HG03342 (cell line): ENCODE data around the gene ERICH2.

Experiments used
- ATAC-seq: cut with Tn5 transposase; IDR thresholded peaks from one replicate; pipeline ENCODE4 v1.9.1; 2021; ENCODE audit warnings: mild to moderate bottlenecking, moderate library complexity; ENCODE audit not compliant: unreplicated experiment

ERICH2 gene

DNA sequence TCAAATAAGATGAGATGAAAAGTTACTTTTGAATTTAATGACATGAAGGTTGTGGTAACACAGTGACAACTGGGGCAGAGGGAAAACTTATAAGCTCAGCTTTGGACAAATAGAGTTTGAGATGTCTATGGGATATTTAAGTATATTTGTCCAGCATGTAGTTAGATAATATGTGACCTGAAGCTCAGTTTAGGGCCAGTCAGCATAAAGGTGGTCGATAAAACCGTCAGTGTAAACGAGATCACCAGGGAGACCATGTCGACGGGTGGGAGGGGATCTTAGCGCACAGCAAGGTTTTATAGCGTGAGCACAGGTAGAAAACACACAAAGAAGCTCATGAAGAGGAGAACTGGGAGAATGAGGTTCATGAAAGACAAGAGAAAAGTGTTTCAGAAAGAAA lies 7.4 kb upstream of the ERICH2 start:
- no peak for ATAC-seq

- ATAC-seq, result no peak
These were observed 6.9 kb upstream of the ERICH2 start for GRCh38 chr2:170763232-170763631.

DNA sequence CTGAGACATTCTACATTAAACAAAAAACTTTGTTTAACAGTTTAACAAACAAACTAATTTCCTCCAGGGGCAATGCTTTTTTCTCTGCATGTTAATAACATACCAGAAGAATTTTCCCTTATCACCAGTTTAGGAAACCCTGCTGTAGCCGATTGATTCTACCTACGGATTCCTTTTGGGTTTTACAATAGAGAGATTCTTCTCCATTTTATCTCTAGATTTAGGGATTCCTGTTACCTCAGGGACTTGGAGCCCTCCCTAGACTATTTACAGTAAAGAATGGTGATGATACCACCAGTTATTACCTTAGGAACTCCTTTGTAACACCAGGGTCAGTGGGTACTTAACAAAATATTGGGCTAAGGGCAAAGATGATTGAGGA lies 5.3 kb upstream of the ERICH2 start:
- ATAC-seq, result no peak

- ATAC-seq, result no peak
These were observed 3.5 kb upstream of the ERICH2 start for GRCh38 chr2:170766693-170767092.

DNA sequence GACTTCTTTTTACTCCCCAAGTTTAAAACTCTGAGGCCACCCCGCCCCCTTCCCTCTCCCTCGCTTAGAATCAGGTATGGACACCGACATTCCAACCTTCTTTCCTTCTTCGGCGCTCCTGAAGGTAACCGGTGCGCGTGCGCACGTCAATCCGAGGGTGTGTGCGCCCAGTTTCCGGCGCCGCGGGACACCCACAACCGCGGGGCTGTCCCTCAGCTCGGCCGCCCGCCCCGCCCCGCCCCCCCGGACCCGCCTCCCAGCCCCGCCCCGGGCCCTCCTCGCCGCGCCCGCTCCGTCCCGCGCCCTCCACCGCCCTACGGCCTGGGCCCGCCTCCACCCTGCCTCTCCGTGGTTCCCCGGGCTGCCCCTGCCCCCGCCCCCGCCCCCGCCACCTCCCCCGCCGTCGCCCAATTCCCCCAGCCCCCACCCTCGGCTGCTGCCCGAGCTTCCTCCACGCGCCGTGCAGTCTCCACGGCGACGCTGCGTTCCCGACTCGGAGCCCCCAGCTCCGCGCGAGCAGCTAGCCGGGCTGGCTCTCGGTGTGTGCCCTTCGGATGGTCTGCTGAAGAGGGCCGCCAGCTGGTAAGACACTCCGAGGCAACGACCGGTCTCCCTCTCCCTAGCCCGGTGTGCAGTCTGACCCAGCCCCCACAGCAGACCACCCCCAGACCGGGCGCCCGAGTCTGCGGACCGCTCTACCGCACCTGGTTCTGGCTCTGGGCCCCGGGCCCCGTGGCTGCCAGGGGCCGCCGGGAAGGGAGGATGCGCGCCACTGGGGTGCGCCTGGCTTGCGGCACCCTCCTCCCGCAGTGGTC lies 635 bp downstream of the ERICH2 start:
- ATAC-seq, result peak; percentile 71

DNA sequence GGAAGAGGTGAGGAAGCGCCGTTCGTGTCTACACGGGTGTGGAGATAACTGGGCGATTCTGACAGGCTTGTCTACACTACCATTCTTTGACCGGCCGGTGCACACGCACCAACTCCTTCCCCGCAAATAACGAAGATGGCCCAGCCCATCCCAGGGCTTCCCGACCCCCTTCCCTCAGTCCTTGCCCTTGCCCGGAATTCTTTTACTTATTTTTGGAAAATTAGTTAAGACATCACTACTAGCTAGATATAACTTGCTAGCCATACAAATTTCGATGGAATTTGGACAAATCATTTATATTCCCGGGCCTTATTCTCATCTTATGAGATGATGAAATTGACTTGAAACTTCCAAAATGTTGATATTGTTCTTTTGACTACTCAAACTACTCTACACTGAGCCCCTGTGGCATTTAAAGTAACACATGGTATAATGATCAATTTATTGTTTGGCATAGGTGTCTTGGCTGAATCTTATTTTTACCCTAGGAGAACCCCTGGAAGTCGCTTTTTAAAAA lies 1.3 kb downstream of the ERICH2 start:
- ATAC-seq, result no peak

DNA sequence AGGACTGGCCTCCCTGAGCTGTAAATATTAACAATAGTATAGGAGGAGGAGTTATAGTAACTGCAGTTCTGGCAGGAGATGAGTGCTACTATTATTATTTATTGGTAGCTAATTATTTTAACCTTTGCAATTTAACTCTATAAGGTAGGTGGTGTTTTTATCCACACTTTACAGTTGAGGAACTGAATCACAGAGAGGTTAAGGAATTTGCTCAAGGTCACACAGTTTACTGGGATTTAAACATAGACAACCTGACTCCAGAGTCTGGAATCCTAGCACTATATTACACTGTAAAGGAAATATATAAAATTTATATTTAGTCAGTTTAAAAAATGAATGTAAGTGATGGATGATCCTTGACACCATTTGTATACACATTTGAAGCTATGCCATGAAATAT lies 2.1 kb downstream of the ERICH2 start:
- no peak for ATAC-seq

GRCh38 chr2:170774074-170774473 lies 3.9 kb downstream of the ERICH2 start:
- no peak for ATAC-seq

DNA sequence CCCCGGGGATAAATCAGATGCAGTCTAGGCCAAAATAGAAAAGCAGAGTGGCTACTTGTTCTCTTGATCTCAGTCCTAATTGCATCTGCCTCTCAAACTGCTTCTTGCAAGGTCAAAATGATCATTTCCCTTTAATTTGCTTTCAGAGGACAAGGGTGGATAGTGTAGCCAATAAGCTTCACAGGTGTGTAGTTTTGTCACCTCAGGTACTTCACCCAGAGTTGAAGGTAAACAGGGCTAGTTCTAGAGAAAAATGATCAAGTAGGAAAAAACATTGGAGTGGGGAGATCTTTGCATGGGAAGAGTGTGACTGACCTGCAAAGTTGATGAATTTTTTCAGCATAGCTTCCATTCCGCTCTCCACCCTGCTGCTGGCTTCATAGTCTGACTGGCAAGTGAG lies 8.7 kb downstream of the ERICH2 start:
- ATAC-seq, result no peak

DNA sequence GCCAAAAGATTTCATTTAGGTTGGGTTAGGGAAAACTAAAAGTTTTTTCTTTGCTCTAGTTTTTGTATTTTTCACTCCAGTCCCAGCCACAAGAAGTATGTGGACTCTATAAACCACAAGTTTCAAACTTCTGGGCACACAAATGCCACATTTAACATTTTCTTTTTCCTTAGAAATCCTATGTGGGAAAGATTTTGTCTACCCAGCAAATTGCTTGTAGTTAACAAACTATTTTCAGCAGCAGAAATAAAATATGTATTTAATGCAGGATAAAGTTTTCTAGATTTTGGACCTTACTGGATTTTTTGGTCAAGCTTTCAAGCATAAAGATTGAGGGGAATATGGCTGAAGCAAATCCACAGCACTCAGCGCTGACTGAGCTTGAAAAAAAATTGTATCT lies 9.1 kb downstream of the ERICH2 start:
- ATAC-seq, result no peak

DNA sequence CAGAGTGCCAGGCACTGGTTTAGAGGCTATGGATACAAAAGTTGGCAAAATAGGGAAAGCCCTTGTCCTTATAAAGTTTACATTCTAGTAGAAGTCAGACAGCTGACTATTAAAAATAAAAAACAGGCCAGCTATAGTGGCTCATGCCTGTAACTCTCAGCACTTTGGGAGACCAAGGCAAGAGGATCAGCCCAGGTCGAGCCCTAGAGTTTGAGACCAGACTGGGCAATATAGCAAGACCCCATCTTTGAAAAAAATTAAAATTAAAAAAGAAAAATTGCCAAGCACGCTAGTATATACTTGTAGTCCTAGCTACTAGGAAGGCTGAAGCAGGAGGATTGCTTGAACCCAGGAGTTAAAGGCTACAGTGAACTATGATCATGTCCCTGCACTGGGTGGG lies 12.5 kb downstream of the ERICH2 start:
- no peak for ATAC-seq

DNA sequence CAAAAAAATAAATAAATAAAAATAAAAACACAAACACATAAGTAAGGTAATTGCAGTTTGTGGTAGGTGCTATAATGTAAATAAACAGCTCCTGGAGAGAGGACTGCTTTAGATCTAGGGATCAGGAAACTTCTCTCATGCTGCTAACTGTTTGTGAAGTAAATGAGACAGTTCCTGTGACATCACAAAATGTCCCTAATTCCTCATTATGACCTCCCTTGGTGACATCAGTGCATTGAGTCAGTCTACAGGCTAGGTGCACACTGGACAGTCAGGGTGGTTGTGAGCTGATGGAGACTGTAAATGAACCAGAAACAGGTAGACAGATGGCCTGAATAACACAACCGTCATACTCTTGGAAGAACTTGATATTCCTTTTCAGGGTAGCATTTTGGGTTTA lies 13.4 kb downstream of the ERICH2 start:
- ATAC-seq, result no peak

GRCh38 chr2:170798996-170799395 lies 28.8 kb downstream of the ERICH2 start:
- ATAC-seq, result no peak

DNA sequence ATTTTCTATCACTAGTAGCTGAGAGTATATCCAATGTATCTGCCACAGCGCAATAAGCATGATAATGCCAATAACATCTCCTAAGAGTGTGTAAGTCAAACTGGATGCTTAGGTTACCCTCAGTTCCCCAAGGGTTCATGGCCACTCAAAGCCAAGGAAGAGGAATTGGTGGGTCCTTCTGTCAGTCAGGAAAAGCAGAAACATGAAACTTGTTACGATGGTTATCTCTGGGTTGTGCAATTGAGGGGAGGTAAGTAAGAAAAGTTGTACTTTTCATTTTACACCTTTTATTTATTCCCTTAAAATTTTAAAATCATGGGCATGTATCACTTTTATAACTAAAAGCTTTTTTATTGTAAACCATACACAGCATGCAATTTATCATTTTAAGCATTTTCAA lies 36.4 kb downstream of the ERICH2 start:
- no peak for ATAC-seq

DNA sequence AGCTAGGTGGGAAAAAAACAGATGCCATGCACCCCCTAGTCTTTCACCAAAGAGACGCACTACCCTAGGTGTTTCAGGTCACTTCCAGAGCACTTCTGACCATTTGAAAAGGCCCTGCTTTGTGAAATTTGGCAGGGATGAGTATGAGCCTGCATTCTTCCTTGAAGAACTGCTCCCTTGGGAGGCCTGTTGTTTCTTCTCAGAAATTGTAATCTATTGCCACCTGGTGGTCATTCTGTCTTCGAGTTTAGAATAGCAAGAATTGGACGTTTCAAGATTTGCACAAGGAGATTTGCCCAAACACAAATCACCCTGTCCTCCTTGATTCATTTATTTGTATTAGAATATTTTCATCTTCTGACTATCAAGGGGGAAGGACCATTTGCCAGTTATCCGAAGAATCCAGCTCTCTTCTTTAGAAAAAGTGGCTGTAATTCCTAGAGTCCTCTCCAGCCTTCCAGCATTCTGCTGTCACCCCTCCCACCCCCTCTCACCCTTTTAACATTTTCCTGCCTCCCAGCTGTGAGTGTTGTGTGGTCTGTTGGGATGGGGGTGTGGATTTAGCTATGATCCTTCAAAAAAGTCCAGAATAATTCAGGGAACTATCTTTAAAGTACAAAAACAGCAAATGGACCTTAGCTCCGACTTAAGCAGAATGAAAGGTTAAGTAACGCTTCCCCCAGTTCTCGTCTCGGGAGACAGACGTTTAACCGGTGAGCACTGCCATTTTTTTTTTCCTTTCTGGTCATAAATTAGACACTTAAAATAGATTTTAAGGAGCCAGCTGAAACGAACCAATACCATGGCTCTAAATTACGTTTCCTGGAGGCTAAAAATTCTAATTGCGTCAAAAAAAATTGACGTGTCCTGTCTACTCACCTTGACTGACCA lies 42.8 kb downstream of the ERICH2 start:
- no peak for ATAC-seq

GRCh38 chr2:170813611-170814532 lies 43.7 kb downstream of the ERICH2 start:
- no peak for ATAC-seq

DNA sequence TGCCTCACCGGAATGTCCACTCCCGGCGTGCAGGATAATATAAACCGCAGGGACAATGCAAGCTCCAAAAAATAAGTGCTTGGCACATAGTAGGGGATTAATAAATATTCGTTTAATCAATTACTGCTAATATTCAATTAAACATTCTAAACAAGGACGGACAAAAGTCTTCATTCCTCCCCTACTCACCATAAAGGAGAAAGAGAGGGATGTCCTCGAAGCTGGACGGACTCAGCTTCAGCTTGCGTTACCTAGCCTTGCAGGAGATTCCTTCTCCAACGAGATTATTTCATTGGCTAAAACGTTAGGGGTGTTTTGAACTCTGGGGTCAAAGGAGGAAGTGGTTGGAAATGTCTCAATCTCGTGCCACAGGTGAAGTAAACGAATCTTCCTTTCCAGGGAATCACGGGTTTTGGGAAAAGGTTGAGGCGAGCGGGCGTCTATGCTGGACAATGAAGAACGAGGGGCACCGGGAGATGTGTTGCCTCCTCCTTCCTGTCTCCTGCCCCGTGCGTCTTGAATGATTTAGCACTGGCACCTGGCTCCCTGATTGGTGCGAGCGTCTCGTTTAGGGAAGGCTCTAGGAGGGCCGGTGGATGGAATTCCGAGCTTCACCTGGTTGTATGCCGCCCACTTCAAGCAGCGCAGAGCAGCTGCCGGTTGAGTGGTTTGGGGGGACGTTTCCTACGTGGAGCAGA lies 44.5 kb downstream of the ERICH2 start:
- no peak for ATAC-seq

- no peak for ATAC-seq
These were observed 45.1 kb downstream of the ERICH2 start for GRCh38 chr2:170815311-170815710.

DNA sequence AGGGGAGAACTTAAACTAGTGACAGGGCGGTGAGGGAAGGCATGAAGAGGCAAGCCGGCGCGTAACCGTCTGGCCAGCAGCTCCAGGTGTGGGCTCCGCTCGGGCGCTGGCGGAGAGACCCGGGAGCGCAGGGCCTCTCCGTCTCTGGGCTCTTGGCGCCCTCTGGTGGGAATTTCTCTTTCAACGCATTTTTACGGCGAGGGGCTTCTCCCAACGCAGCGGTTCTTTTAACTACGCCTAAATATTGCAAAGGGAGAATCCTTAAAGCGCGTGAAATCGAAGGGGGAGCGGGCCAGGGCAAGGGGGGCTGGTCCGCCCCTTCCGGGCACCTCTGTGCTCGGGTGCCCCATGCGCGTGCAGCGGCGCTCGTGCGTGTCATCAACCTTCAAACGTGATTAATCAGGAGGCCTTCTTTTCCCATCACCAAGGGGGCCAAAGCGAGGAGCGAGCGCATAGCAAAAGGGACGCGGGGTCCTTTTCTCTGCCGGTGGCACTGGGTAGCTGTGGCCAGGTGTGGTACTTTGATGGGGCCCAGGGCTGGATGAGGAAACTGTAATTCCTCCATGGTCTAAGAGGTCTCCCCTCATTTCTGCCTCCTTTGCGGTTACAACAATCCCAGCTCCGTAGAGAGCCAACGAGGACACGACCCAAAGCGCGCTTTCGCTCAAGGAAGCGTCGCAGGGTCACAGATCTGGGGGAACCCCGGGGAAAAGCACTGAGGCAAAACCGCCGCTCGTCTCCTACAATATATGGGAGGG lies 45.7 kb downstream of the ERICH2 start:
- no peak for ATAC-seq
